ENCODE measurements around the gene TRIP12.

TRIP12 gene

DNA sequence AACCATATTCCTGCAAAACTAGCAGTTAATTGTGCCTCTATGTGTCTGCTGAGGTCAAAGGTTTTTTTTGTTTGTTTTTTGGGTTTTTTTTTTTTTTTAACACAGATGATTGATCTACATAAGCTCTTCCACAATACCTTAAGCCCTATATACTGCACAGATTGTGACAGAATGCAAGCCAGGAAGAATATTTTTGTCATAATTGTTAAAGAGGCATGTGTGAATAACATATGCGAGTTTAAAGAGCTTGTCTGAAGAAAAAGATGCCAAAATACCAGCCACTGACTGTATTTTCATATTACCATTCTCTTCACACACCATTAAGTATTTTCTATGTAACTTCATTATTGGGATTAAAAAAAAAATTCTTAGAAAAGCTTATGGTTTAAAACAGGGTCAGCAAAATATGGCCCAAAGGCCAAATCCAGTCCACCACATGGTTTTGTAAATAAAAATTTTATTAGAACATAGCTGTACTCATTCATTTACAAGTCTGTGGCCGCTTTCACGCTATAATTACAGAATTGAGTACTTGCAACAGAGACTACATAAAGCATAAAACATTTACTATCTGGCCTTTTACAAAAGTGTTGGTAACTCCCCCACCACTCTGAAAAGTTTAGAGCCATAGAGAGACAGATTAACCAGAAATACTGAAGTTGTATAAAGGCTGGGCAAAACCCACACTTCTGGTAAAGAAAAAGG lies 89.9 kb downstream of the TRIP12 start:
- TF ChIP-seq, protein P1, sequence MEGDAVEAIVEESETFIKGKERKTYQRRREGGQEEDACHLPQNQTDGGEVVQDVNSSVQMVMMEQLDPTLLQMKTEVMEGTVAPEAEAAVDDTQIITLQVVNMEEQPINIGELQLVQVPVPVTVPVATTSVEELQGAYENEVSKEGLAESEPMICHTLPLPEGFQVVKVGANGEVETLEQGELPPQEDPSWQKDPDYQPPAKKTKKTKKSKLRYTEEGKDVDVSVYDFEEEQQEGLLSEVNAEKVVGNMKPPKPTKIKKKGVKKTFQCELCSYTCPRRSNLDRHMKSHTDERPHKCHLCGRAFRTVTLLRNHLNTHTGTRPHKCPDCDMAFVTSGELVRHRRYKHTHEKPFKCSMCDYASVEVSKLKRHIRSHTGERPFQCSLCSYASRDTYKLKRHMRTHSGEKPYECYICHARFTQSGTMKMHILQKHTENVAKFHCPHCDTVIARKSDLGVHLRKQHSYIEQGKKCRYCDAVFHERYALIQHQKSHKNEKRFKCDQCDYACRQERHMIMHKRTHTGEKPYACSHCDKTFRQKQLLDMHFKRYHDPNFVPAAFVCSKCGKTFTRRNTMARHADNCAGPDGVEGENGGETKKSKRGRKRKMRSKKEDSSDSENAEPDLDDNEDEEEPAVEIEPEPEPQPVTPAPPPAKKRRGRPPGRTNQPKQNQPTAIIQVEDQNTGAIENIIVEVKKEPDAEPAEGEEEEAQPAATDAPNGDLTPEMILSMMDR (IDR thresholded peaks at IDR 0.05; ENCODE audit: insufficient read depth, missing control alignments): no peak
- DNase-seq (ENCODE audit: insufficient read length, low spot score) (no peak), FAIRE-seq (no peak)

DNA sequence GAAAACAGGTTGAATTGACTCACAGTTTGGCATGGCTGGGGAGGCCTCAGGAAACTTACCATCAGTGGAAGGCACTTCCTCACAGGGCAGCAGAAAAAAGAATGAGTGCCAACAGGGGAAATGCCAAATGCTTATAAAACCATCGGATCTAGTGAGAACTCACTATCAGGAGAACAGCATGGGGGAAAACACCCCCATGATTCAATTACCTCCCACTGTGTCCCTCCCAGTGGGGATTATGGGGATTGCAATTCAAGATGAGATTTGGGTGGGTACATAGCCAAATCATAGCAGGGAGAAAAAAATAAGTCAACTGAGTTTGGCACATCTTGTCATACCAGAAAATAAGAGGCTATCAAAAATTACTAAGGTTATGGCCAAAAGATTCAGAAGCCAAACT lies 96.3 kb downstream of the TRIP12 start:
- TF ChIP-seq, protein P1 (IDR thresholded peaks at IDR 0.05; ENCODE audit: insufficient read depth, missing control alignments): no peak
- DNase-seq (ENCODE audit: insufficient read length, low spot score) (no peak), FAIRE-seq (no peak)

DNA sequence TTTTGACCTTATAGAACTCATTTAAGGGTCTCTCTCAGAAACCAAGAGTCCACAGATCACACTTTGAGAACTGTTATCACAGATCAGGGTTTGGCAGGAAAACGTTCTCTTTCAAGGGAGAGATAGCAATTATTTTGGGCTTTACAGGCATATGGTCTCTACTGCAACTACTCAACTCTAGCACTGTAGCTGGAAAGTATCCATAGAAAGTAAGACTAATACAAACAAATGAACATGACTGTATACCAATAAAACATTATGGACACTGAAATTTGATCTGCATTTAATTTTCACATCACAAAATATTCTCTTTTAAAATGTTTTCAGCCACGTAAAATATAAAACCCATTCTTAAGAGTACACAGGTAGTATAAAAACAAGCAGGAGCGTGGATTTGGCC lies 100.5 kb downstream of the TRIP12 start:
- no peak for DNase-seq (ENCODE audit: insufficient read length, low spot score)
- no peak for FAIRE-seq
- TF ChIP-seq, protein P1 (IDR thresholded peaks at IDR 0.05; ENCODE audit: insufficient read depth, missing control alignments): no peak

DNA sequence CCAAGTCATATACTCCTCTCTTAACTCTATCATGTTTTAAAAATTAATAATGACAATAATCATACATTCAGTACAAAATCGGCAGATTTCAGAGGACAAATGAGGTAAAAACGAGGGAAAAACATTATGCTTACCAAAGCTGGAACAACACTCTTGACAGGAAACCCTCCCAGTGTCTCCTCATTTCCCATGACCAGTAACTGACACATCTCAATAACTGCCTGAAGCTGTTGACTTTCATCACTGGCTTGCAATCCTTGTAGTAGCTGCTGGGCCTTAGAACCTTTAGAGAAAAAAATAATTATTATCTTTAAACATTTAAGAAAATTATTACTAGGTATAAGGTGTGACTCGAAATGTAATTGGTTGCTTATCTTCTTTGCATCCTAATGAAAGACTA lies 103.6 kb downstream of the TRIP12 start:
- TF ChIP-seq, protein P1 (IDR thresholded peaks at IDR 0.05; ENCODE audit: insufficient read depth, missing control alignments): no peak
- FAIRE-seq: no peak
- DNase-seq (ENCODE audit: insufficient read length, low spot score): no peak

DNA sequence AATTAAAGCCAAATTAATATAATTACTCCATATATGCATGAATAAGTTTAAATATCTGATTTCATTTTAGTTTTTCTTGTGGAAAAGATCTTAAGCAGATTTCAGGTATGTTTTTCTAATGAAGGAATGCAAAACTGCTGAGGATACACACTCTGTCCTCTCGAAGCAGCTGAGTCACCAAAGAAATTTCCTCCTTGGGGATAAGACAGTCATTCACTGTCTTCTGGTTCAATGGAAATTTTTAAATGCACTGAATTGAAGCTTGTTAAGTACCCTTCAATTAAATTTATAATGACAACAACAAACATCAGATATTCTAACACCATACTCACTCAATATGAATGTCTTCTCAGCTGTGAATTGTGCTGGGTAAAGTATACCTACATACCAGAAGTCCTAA lies 106.0 kb downstream of the TRIP12 start:
- no peak for FAIRE-seq
- DNase-seq (ENCODE audit: insufficient read length, low spot score): no peak
- TF ChIP-seq, protein P1 (IDR thresholded peaks at IDR 0.05; ENCODE audit: insufficient read depth, missing control alignments): no peak

DNA sequence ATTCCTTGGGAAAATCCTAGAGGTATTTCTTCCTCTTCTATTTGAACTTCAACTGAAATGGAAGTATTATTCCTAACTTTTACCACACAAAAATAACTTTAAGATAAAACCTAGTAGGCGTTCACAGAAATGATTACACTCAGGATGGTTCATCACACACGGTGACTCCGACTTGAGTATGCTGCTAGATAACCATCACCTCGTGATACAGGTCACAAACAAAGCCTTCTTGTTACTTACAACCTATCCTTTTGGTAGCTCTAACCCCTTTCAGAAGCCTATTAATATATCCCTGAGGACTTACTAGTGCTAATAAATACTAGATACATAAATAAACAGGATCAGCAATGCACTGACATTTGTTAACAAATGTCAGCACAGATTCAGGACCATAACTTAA lies 106.5 kb downstream of the TRIP12 start:
- TF ChIP-seq, protein P1 (IDR thresholded peaks at IDR 0.05; ENCODE audit: insufficient read depth, missing control alignments): no peak
- no peak for FAIRE-seq
- no peak for DNase-seq (ENCODE audit: insufficient read length, low spot score)

DNA sequence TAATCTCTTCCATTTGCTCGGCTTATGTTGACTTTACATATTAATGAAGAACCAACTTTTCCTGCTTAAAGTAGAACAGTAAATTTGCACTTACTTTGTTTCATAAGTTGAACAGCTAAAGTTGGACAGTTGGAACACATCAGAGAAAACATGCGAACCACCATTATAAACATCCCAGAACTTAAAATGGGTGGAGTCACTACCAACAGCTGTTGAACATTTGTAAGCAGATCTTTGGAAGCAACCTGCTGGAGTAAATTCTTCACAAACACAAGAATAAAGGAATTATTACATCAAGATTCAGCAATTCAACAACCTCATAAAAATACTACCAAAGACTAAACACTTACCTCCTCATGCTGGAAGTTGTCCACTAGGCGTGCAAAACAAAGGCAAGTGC lies 111.0 kb downstream of the TRIP12 start:
- FAIRE-seq: no peak
- TF ChIP-seq, protein P1 (IDR thresholded peaks at IDR 0.05; ENCODE audit: insufficient read depth, missing control alignments): no peak
- no peak for DNase-seq (ENCODE audit: insufficient read length, low spot score)
